ENCODE results near the gene TMEM86B.

The TMEM86B gene

GRCh38 chr19:55198651-55199050, 29.9 kb downstream of the TMEM86B start (continued):
- TF ChIP-seq POU6F1 (CRISPR knock-in tag; IDR thresholded peaks at IDR 0.05; ENCODE audit: borderline replicate concordance, low read depth): no peak

- ATAC-seq: peak; percentile 80
- no peak for TF ChIP-seq SNAI2 (CRISPR knock-in tag; IDR thresholded peaks at IDR 0.05)
- TF ChIP-seq TOX (CRISPR knock-in tag; IDR thresholded peaks at IDR 0.05; ENCODE audit: borderline replicate concordance): no peak
- no peak for TF ChIP-seq ESRRG (CRISPR knock-in tag; IDR thresholded peaks at IDR 0.05)
- no peak for TF ChIP-seq CSDC2 (CRISPR knock-in tag; IDR thresholded peaks at IDR 0.05)
- TF ChIP-seq ARNTL (CRISPR knock-in tag; IDR thresholded peaks at IDR 0.05; ENCODE audit: borderline replicate concordance, low read depth): no peak
- TF ChIP-seq OSR1 (CRISPR knock-in tag; IDR thresholded peaks at IDR 0.05): no peak
- TF ChIP-seq ZFP3 (CRISPR knock-in tag; IDR thresholded peaks at IDR 0.05): no peak
- TF ChIP-seq ZFP30 (CRISPR knock-in tag; IDR thresholded peaks at IDR 0.05): no peak
- TF ChIP-seq CSRNP3 (CRISPR knock-in tag; IDR thresholded peaks at IDR 0.05): no peak
- no peak for TF ChIP-seq RARB (CRISPR knock-in tag; IDR thresholded peaks at IDR 0.05)
- no peak for TF ChIP-seq TCF4 (CRISPR knock-in tag; IDR thresholded peaks at IDR 0.05; ENCODE audit: borderline replicate concordance)
- TF ChIP-seq PATZ1 (CRISPR knock-in tag; IDR thresholded peaks at IDR 0.05; ENCODE audit: borderline replicate concordance): no peak
- TF ChIP-seq ZNF565 (CRISPR knock-in tag; conservative IDR thresholded peaks at IDR 0.05; ENCODE audit: low read depth): no peak
- TF ChIP-seq CREB5 (CRISPR knock-in tag; IDR thresholded peaks at IDR 0.05; ENCODE audit: low read depth): no peak
- no peak for TF ChIP-seq GLIS3 (CRISPR knock-in tag; IDR thresholded peaks at IDR 0.05)
- TF ChIP-seq POU6F1 (CRISPR knock-in tag; IDR thresholded peaks at IDR 0.05; ENCODE audit: borderline replicate concordance, low read depth): no peak
- no peak for TF ChIP-seq BACH2 (CRISPR knock-in tag; IDR thresholded peaks at IDR 0.05; ENCODE audit: borderline replicate concordance)
- no peak for TF ChIP-seq ZC3H10 (CRISPR knock-in tag; IDR thresholded peaks at IDR 0.05)
These were observed 31.0 kb downstream of the TMEM86B start for GRCh38 chr19:55197528-55197927.

- peak; percentile 64; the same call in 2 of the 3 replicates for ATAC-seq
- no peak for TF ChIP-seq CSDC2 (CRISPR knock-in tag; IDR thresholded peaks at IDR 0.05)
These were observed 31.8 kb downstream of the TMEM86B start for GRCh38 chr19:55196803-55197202.

GRCh38 chr19:55193481-55193880, 35.1 kb downstream of the TMEM86B start:
- TF ChIP-seq ZFP3 (CRISPR knock-in tag; IDR thresholded peaks at IDR 0.05) (no peak), ZNF565 (CRISPR knock-in tag; conservative IDR thresholded peaks at IDR 0.05; ENCODE audit: low read depth) (no peak), PPARA (CRISPR knock-in tag; IDR thresholded peaks at IDR 0.05; ENCODE audit: borderline replicate concordance) (no peak), ZNF70 (CRISPR knock-in tag; IDR thresholded peaks at IDR 0.05) (no peak), ZNF8 (CRISPR knock-in tag; IDR thresholded peaks at IDR 0.05) (no peak), ZFP30 (CRISPR knock-in tag; IDR thresholded peaks at IDR 0.05) (no peak), OSR1 (CRISPR knock-in tag; IDR thresholded peaks at IDR 0.05) (no peak), TSHZ2 (CRISPR knock-in tag; IDR thresholded peaks at IDR 0.05) (no peak)
- ATAC-seq: no peak
